Measurements from ENCODE around the gene MYOZ3.
A peak's percentile ranks its signal among the peaks of the same experiment; 100 is the strongest.

Gene MYOZ3

GRCh38 chr5:150627731-150628545 lies 33.1 kb upstream of the MYOZ3 start:
- DNase-seq (ENCODE audit: low spot score) = peak; percentile 78

GRCh38 chr5:150628936-150629485 lies 32.0 kb upstream of the MYOZ3 start:
- no peak for DNase-seq (ENCODE audit: low spot score)

- no peak for DNase-seq (ENCODE audit: low spot score)
Observed at GRCh38 chr5:150630016-150630415, 31.0 kb upstream of the MYOZ3 start.

GRCh38 chr5:150630461-150631325 lies 30.4 kb upstream of the MYOZ3 start:
- no peak for DNase-seq (ENCODE audit: low spot score)

GRCh38 chr5:150631326-150631701 lies 29.7 kb upstream of the MYOZ3 start:
- DNase-seq (ENCODE audit: low spot score) = no peak

- DNase-seq (ENCODE audit: low spot score) = peak; percentile 37
Observed at GRCh38 chr5:150632305-150633160, 28.5 kb upstream of the MYOZ3 start.

GRCh38 chr5:150633429-150633828 lies 27.6 kb upstream of the MYOZ3 start:
- DNase-seq (ENCODE audit: low spot score) = no peak

- DNase-seq (ENCODE audit: low spot score) = peak; percentile 63
Observed at GRCh38 chr5:150636391-150637244, 24.4 kb upstream of the MYOZ3 start.

GRCh38 chr5:150637245-150638052 lies 23.6 kb upstream of the MYOZ3 start:
- DNase-seq (ENCODE audit: low spot score) = peak; percentile 87

GRCh38 chr5:150638053-150638444 lies 23.0 kb upstream of the MYOZ3 start:
- no peak for DNase-seq (ENCODE audit: low spot score)

- DNase-seq (ENCODE audit: low spot score) = no peak
Observed at GRCh38 chr5:150638488-150639376, 22.3 kb upstream of the MYOZ3 start.

GRCh38 chr5:150639377-150639692 lies 21.7 kb upstream of the MYOZ3 start:
- DNase-seq (ENCODE audit: low spot score) = no peak

GRCh38 chr5:150639751-150640150 lies 21.3 kb upstream of the MYOZ3 start:
- DNase-seq (ENCODE audit: low spot score) = no peak

- DNase-seq (ENCODE audit: low spot score) = peak; percentile 90
Observed at GRCh38 chr5:150640311-150641005, 20.6 kb upstream of the MYOZ3 start, which contains the start of gene SYNPO. TSS of gene SYNPO (plus strand) at chr5:150640660. CDS start at chr5:150648276, 7,616 bp downstream.

GRCh38 chr5:150641006-150641570 lies 20.0 kb upstream of the MYOZ3 start:
- DNase-seq (ENCODE audit: low spot score) = peak; percentile 60

GRCh38 chr5:150641824-150642566 lies 19.1 kb upstream of the MYOZ3 start:
- DNase-seq (ENCODE audit: low spot score) = no peak

- peak; percentile 91 for DNase-seq (ENCODE audit: low spot score)
Observed at GRCh38 chr5:150642567-150642927, 18.5 kb upstream of the MYOZ3 start.
